Measurements from ENCODE around the gene NRXN3.

- TF ChIP-seq, protein P1, sequence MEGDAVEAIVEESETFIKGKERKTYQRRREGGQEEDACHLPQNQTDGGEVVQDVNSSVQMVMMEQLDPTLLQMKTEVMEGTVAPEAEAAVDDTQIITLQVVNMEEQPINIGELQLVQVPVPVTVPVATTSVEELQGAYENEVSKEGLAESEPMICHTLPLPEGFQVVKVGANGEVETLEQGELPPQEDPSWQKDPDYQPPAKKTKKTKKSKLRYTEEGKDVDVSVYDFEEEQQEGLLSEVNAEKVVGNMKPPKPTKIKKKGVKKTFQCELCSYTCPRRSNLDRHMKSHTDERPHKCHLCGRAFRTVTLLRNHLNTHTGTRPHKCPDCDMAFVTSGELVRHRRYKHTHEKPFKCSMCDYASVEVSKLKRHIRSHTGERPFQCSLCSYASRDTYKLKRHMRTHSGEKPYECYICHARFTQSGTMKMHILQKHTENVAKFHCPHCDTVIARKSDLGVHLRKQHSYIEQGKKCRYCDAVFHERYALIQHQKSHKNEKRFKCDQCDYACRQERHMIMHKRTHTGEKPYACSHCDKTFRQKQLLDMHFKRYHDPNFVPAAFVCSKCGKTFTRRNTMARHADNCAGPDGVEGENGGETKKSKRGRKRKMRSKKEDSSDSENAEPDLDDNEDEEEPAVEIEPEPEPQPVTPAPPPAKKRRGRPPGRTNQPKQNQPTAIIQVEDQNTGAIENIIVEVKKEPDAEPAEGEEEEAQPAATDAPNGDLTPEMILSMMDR (IDR thresholded peaks at IDR 0.05; ENCODE audit: low read depth, low read length, missing input control): no peak
- TF ChIP-seq ATF3 (IDR thresholded peaks at IDR 0.05) (no peak), YY1 (IDR thresholded peaks at IDR 0.05) (no peak), MAX (IDR thresholded peaks at IDR 0.05) (no peak)
These were observed 1317.5 kb downstream of the NRXN3 start for GRCh38 chr14:79487632-79488031.
